Measurements from ENCODE around the gene ACSF3. TPM values are rescaled to one million over a fixed set of nuclear protein-coding genes. Genes with fewer than 3 reads are reported as not detected.
"Not testable (repeated sequence)": the region's sequence is repeated elsewhere in the genome, so short reads cannot be mapped to it uniquely, and the experiment has no call there.

ACSF3 gene
- total RNA-seq, 1 donor from 2014 or later, result 16.2 TPM

DNA sequence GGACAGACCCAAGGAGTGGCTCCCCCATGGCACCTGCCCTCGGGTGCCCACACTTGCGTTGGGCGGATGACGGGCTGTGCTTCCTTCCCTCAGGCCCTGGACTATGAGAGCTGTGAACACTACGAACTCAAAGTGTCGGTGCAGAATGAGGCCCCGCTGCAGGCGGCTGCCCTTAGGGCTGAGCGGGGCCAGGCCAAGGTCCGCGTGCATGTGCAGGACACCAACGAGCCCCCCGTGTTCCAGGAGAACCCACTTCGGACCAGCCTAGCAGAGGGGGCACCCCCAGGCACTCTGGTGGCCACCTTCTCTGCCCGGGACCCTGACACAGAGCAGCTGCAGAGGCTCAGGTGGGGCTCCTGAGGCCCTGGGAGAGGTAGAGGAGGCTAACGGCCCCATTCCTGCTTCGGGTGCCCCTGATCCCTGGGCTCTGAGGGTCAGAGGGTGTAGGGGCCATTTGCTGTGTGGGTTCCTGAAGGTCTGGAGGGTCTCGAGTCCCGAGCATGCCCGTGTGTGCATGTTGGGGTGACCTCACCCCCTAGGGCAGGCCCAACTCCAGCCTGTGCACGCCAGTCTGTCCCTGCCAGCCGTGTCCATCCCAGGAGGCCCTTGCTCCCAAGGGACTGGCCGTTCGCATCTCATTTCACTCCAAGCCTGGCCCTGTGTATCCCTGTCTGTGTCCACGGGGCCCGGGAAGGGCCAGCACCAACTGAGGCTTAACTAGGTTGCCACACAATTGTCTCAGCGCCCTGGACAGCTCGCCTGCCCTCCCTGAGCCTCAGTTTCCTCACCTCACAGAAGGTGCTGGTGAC is 96.7 kb downstream of the ACSF3 start:
- DNase-seq, result no peak

DNA sequence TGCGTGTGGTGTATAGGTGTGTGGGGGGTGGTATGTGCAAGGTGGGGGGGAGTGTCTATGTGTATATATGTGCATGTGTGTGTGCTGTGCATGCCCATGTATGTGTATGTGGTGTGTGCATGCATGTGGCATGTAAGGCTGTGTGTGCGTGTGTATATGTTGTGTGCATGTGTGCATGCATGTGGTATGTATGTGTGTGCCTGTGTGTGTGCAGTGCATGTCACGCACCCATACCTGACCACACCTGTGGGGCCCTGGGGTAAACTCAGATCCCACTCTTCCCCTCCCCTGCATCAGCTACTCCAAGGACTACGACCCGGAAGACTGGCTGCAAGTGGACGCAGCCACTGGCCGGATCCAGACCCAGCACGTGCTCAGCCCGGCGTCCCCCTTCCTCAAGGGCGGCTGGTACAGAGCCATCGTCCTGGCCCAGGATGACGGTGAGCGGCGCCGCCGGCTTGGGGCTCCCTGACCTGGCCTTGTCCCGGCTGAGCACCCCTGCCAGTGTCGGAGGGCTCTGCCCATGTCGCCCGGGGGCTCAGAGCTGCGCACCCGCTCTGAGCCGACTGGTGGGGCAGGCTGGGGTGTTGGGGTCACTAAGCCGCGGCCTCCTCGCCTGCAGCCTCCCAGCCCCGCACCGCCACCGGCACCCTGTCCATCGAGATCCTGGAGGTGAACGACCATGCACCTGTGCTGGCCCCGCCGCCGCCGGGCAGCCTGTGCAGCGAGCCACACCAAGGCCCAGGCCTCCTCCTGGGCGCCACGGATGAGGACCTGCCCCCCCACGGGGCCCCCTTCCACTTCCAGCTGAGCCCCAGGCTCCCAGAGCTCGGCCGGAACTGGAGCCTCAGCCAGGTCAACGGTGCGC is 97.6 kb downstream of the ACSF3 start:
- DNase-seq, result no peak

DNA sequence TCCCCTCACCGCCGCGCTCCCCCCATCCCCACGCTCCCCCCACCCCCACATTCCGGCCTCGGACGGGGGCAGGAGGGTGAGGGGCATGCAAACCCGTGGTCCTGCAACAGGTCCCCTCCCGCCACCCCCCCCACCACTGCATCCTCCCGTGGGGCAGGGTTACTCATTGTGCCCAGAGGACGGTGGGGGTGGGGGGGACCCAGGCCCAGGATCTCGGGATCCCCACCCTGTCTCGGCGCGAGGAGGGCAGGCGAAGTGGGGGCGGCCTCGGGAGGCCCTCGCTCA is 98.2 kb downstream of the ACSF3 start:
- DNase-seq, result no peak

DNA sequence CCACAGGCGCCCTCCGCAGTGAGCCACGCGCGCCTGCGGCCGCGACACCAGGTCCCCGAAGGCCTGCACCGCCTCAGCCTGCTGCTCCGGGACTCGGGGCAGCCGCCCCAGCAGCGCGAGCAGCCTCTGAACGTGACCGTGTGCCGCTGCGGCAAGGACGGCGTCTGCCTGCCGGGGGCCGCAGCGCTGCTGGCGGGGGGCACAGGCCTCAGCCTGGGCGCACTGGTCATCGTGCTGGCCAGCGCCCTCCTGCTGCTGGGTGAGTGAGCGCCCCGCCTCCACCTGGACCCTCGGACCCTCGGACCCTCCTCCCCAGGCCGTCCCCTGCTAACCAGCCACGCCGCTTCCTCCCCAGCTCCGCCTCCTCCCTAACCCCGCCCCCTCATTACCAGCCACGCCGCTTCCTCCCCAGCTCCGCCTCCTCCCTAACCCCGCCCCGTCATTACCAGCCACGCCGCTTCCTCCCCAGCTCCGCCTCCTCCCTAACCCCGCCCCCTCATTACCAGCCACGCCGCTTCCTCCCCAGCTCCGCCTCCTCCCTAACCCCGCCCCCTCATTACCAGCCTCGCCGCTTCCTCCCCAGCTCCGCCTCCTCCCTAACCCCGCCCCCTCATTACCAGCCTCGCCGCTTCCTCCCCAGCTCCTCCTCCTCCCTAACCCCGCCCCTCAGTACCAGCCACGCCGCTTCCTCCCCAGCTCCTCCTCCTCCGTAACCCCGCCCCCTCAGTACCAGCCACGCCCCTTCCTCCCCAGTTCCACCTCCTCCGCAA is 98.7 kb downstream of the ACSF3 start:
- not testable (repeated sequence) for DNase-seq

DNA sequence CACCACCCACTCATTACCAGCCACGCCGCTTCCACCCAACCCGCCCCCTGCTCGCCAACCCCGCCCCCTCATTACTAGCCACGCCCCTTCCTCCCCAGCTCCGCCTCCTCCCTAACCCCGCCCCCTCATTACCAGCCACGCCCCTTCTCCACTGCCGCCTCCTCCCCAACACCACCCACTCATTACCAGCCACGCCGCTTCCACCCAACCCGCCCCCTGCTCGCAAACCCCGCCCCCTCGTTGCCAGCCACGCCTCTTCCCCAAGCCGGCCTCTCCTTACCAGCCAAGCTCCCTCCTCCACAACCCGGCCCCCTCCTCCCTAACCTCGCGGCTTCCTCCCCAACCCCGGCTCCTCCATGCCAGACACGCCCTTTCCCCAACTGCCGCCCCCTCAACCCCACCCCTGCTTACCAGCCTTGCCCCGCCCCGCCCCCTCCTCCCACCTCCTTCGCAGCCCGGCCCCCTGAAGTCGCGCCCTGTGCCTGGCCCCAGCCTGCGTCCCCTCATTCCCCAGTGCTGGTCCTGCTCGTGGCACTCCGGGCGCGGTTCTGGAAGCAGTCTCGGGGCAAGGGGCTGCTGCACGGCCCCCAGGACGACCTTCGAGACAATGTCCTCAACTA is 99.4 kb downstream of the ACSF3 start:
- no peak for DNase-seq

DNA sequence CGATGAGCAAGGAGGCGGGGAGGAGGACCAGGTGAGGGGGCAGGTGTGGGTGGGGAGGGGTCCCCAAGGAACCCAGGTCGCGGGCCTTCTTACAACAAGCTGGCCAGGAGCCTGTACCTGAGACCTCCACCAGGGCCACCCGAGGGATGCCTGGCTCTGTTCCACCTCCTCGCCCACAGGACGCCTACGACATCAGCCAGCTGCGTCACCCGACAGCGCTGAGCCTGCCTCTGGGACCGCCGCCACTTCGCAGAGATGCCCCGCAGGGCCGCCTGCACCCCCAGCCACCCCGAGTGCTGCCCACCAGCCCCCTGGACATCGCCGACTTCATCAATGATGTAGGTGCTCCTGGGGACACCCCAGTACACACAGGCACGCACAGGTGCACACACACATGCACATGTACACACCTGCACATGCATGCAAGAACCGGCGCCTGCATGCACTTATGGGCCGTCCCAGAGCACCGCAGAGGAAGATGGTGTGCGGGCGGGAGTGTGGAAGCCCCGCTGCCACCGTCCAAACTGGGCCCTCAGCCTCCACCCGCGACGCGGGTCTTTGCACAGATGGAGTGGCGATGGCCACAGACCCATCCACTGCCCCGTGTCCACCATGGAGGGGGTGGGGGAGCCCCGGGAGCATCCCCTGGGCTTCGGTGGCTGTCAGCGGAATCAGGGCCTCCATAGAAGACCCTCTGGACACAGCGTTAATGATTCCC is 100.1 kb downstream of the ACSF3 start:
- no peak for DNase-seq

DNA sequence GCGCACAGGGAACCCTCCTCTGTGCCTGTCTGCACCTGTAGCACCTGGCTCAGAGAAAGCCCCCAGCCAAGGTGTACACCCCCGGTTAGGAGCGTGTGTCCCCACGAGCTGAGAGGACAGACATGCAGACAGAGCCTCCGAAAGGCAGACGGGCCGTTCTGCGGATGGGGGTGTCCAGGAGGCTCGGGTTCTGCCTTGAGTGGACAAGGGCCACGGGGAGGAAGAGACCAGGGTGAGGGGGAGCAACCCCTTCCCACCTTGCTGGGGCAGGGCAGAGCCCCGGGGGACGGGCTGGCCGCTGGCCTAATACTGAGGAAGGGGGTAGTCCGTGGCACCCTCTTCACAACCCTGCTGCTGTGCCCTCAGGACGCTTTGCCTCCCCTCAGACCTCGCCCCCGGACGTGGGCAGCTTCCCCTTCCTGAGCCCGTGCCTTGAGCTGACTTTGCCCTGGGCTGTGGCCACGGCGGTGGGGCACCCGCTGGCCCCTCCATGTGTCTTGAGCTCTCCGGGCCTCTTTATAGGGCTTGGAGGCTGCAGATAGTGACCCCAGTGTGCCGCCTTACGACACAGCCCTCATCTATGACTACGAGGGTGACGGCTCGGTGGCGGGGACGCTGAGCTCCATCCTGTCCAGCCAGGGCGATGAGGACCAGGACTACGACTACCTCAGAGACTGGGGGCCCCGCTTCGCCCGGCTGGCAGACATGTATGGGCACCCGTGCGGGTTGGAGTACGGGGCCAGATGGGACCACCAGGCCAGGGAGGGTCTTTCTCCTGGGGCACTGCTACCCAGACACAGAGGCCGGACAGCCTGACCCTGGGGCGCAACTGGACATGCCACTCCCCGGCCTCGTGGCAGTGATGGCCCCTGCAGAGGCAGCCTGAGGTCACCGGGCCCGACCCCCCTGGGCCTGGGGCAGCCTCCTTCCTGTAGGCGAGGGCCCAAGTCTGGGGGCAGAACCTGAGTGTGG is 101.0 kb downstream of the ACSF3 start:
- DNase-seq, result no peak

DNA sequence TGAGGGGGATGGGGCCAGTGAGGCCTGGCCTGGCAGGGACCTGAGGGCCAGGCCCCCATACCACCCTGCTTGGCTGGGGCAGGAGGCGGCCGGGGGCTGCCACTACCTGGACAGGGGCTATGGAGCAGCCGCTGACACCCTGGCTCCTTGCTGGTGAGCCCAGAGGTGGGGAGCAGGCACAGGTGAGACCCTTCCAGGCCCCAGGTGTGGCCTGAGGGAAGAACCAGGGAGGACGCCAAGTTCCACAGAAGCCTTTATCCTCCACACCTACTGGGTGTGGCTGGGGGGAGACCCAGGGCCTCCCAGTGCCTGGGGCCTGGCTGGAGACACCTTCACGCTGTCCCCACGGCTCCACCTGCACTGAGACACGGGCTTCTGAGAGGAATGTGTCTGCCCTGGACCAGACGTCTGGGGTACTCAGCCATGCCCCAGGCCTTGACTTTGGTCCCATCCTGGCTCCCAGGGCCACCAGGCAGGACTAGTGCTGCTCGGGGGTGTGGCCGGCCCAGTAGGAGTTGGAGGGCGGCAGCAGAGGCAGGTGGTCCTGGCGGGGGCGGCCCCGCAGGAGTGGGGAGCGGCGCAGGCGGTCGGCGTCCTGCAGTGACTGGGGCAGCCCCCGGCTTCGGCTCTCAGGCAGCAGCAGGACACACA is 102.0 kb downstream of the ACSF3 start:
- DNase-seq, result no peak

DNA sequence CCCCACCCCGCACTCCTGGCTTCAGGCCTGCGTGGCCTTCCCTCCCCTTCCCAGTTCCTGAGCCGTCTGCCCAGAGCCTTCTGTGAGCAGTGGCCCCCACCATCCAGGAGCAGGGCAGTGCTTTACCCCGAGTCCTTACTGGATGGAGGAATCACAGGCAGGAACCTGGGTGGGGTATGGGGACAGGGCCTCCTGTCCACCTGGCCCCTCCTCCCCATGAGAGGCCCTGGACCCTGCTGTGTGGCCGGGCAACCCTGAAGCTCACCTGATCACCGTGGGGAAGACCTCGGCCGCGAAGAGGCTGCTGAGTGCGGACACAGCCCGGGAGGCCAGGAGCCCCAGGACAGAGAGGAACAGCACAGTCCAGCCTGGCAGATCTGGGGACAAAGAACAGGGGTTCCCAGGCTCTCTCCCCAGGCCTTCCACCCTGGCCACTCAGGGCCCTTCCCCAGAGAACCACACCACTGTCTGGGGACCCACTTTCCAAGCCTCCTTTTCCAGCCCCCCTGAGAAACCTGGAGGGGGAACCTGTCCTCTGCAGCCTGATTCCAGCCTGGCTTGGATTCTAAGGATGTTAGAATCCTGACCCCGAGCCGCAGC is 103.5 kb downstream of the ACSF3 start:
- no peak for DNase-seq

DNA sequence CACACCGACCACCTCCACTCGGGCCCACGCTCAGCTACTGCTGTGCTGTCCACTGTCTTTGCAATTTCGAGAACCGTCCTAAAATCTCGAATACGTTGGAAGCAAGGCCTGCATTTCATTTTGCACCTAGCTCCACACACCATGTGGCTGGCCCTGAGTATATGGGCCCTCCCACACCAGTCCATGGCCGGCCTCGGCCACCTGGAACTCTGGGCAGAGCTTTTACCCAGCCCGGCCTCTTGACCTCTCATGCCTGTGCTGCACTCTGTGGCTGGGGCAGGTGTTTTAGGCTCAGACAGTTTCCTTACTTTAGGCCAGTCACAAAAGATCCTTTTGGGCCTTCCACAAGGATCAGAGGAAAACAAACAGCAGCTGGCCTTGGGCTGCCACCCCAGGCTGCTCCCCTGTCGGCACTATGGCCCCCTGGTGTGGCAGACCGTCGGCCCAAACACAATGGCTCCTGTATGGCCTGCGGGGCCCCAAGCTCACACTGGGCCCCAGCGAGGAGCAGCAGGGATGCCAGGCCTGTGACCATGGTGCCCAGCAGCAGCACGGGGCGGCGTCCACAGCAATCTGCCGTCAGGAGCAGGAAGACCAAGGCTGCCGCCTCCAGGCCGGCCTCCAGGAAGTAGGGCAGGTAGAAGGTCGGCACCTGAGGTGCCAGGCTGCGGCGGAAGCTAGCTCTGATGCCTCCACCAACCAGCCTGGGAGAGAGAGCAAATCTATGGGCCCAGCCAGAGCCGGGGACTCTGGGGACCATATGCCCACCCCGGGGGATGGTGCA is 104.2 kb downstream of the ACSF3 start:
- no peak for DNase-seq

DNA sequence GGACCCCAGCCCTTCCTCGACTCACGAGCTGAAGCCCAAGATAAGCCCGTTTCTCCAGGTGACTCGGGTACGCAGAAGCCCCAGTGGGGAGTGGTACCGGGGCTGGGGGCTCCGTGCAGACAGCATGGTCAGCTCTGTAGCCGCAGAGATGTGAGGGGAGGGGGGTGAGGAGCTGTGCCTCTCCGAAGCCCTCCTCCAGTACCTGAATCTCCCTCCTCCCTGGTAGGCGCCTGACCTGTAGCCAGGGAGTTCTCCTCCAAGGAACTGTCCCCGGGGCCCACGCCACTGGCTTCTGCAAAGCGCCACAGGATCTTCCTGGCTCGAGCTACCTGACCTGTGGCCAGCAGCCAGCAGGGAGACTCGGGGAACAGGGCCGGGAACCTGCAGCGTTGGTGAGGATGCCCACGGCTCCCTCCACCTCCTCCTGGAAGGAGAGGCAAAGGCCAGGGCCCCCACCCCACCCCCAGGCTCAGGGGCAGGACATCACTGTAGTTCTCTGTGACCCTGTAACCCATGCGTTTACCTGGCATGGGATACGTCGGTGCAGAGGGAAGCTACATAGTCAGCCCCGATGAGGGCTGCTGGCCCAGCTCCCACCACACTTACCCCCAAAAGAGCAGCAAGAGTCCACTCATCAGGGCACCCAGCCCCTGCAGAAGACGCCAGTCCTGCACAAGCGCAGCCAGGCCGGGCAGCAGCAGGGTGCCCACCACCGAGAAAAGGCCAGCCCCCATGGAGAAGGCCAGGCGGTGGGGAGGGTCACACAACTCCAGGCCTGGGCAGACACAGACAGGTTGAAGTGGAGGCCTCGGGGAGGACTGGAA is 105.0 kb downstream of the ACSF3 start:
- no peak for DNase-seq

DNA sequence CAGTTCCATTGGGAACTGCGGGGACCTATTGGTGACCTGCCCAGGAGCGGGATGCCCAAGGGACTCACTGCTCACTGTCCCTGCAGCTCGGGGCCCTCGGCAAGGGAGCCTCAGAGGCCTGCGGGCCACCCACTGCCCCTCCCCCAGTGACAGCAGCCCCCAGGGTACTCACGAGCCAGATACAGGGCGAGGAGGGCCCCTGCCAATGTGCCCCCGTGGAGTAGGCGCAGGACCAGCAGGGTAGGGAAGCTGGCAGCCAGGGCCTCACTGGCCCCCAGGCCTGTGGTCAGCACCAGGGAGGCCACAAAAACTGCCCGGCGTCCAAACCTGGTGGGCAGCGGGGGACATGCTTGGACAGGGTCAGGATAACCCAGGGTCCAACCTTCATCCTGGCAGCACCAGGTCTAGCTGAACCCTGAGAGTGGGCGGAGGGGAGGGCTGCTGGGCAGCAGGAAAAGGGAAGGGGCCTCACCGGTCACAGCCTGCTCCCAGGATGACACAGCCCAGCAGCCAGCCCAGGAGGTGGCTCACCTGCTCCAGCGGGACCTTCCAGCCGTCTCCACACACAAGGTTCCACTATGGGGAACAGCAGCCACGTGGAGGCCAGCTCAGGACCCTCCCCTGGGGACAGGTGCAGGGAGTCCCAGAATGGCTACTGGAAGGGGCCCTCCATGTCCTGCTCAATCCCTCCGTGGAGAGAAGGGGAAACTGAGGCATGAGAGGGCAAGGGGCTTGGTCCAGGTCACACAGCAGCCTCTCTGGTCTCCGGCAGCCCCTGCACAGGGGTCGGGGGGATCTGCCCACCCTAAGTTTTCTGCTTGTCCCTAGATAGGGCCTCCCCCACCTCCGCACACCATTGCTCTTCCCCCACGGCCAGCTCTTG is 105.8 kb downstream of the ACSF3 start:
- DNase-seq, result no peak

DNA sequence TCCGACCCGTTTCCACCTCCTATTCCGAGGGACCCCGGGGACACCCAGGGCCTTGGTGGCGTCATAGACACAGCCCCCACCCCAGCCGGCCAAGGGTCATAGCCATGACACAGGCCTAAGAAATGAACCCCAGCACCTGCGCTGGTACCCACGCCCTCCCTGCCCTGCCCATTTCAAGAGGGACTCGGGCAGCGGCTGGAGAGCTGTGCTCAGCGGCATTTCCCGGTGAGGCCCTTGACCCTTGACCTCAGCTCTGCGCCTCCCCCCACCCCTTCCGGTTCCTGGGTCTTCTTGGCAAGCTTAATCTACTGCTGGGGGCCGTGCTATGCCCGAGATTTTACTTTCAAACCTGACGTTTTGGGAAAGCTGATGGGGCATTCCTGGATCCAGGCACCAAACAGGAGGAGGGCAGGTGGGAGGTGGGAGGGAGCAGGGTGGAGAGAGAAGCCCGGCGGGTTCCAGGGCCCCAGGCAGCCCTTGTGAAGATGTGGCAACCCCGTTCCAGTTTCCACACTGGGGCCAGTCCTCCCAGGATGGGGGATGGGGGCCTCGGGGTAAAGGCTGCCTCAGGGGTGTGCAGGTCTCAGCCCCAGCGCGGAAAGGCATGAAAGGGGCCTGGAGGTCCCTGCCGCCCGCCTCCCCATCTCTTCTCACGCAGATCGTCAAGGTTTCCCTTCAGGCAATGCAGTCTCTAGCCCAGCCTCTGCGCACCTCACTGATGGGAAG is 106.6 kb downstream of the ACSF3 start, which contains the start of gene SLC22A31:
Gene SLC22A31, minus strand, starts transcription at position 414 of the 726 bp plus-strand sequence. Its CDS starts 36 bp downstream, at position 378.
- DNase-seq, result no peak

DNA sequence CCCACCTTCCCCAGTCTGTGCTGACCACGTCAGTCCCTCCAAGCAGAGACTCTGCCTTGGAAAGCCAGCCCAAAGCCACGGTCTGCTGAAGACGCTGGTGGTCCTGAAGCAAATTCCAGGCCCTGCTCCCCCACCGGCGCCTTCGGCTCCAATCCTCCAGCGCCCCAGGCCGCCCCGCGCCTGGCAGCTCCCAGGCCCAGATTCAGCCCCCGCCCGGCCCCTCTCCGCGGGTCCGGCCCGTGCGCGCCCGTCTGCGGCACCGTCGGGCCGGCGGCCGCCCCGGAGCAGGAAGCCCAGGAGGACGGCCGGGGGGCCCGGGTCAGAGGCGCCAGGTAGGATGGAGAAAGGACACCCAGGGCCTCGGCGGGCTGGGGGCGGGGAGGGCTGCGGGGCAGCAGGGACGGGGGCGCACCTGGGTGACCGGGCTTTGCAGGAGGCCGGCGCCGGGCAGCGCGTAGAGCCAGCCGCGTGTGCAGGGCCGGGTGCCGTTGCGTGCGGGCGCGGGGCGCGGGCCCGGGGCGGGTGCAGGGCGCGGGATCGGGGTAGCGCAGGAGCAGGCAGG is 107.3 kb downstream of the ACSF3 start:
- no peak for DNase-seq
